SK-N-SH (cell line): ENCODE measurements around the gene SARDH. TPM values are rescaled to one million over a fixed set of nuclear protein-coding genes. Genes with fewer than 3 reads are reported as not detected.

Source experiments
- CTCF ChIA-PET: fragments of 300-600, 350-600 bp; formaldehyde crosslinking; extraction: SDS; loops from one replicate; lab custom pipeline; 2021; lab: Yijun Ruan, JAX
- POLR2A ChIA-PET: fragments of 350-600 bp; sonication (Branson Sonifier 250); formaldehyde crosslinking; extraction: SDS; loops from one replicate; lab custom pipeline; 2020; ENCODE audit warnings: antibody characterized with exemption, inconsistent platforms; lab: Yijun Ruan, JAX
- DNase-seq: peaks from one replicate; pipeline ENCODE4 v3.0.0; 2012
- H2AFZ ChIP-seq: fragments of 200-600 bp; sonication (generic); 2 replicates; pipeline ENCODE4 v1.8.1; 2016; ENCODE audit warnings: antibody characterized with exemption, mild to moderate bottlenecking, low read depth
- H3F3A ChIP-seq: fragments of 200-600 bp; sonication (generic); replicated peaks from 2 replicates; pipeline ENCODE3; 2016; ENCODE audit warnings: antibody characterized with exemption, mild to moderate bottlenecking; ENCODE audit not compliant: insufficient read depth
- H3K27ac ChIP-seq, 2 experiments: fragments of 200-500 bp in 1 of 2; fragments of 200-600 bp in 1 of 2; sonication (Bioruptor generic) in 1 of 2; sonication (generic), shearing (Covaris generic) in 1 of 2; 2 replicates each; pipeline versions ENCODE4 v1.5.1 to v1.6.1; 2014 to 2016; ENCODE audit warnings: low read depth in 2 of 2, inconsistent platforms in 1 of 2, low read length in 1 of 2, mild to moderate bottlenecking in 1 of 2, mixed read lengths in 1 of 2
- H3K27me3 ChIP-seq: fragments of 200-600 bp; sonication (generic), shearing (Covaris generic); 2 replicates; pipeline ENCODE4 v1.6.1; 2016; ENCODE audit warnings: mixed run types; ENCODE audit not compliant: insufficient read depth
- H3K36me3 ChIP-seq, 2 experiments: fragments of 200-500 bp in 1 of 2; fragments of 200-600 bp in 1 of 2; sonication (Bioruptor generic) in 1 of 2; sonication (generic) in 1 of 2; replicated peaks in 1 of 2; 2 replicates each; pipeline versions ENCODE3 to v1.5.1; 2014 to 2016; ENCODE audit warnings: low read length in 1 of 2, mild to moderate bottlenecking in 1 of 2; ENCODE audit not compliant: insufficient read depth in 2 of 2, control insufficient read depth in 1 of 2
- H3K4me1 ChIP-seq, 2 experiments: fragments of 200-500 bp in 1 of 2; fragments of 200-600 bp in 1 of 2; sonication (Bioruptor generic) in 1 of 2; sonication (generic), shearing (Covaris generic) in 1 of 2; 2 replicates each; pipeline versions ENCODE4 v1.5.1 to v1.6.1; 2014 to 2016; ENCODE audit warnings: low read depth in 1 of 2, low read length in 1 of 2, mixed run types in 1 of 2; ENCODE audit not compliant: insufficient read depth in 2 of 2, control insufficient read depth in 1 of 2
- H3K4me2 ChIP-seq: fragments of 200-600 bp; sonication (generic), shearing (Covaris generic); 2 replicates; pipeline ENCODE4 v1.6.1; 2017; ENCODE audit warnings: mixed run types
- H3K4me3 ChIP-seq, 2 experiments: fragments of 200-500 bp in 1 of 2; fragments of 200-600 bp in 1 of 2; sonication (Bioruptor generic) in 1 of 2; sonication (generic), shearing (Covaris generic) in 1 of 2; 2 replicates each; pipeline versions ENCODE4 v1.5.1 to v1.8.1; 2014 to 2016; ENCODE audit warnings: low read depth in 2 of 2, inconsistent platforms in 1 of 2, low read length in 1 of 2, mild to moderate bottlenecking in 1 of 2, mixed read lengths in 1 of 2, moderate library complexity in 1 of 2
- H3K79me2 ChIP-seq: fragments of 200-600 bp; sonication (generic); 2 replicates; pipeline ENCODE4 v1.8.1; 2017; ENCODE audit warnings: mild to moderate bottlenecking; ENCODE audit not compliant: insufficient read depth
- H3K9ac ChIP-seq: fragments of 200-600 bp; sonication (generic); 2 replicates; pipeline ENCODE4 v1.6.1; 2017; ENCODE audit warnings: mixed run types
- H3K9me2 ChIP-seq: fragments of 200-600 bp; sonication (generic); 2 replicates; pipeline ENCODE4 v1.6.1; 2017; ENCODE audit warnings: mixed run types
- H3K9me3 ChIP-seq: fragments of 200-600 bp; sonication (generic); 2 replicates; pipeline ENCODE4 v1.6.1; 2017; ENCODE audit warnings: mixed run types, mild to moderate bottlenecking, moderate library complexity
- H4K20me1 ChIP-seq: fragments of 200-600 bp; sonication (generic); 2 replicates; pipeline ENCODE4 v1.6.1; 2017; ENCODE audit warnings: mild to moderate bottlenecking, mixed run types; ENCODE audit not compliant: insufficient read depth
- FOXJ3 ChIP-seq: sonication (generic); formaldehyde crosslinking; IDR thresholded peaks from 2 replicates; pipeline ENCODE4 v1.5.1; 2020; ENCODE audit warnings: mild to moderate bottlenecking, missing genetic modification reagents
- GATA2 ChIP-seq: sonication (generic); formaldehyde crosslinking; IDR thresholded peaks from 2 replicates; pipeline ENCODE4 v1.5.0; 2020; ENCODE audit warnings: mild to moderate bottlenecking, missing genetic modification reagents
- IRF3 ChIP-seq: fragments of 150-350 bp; IDR thresholded peaks from 2 replicates; pipeline ENCODE4 v1.6.1; 2016; ENCODE audit warnings: mild to moderate bottlenecking, low read depth, low read length
- MEF2A ChIP-seq: IDR thresholded peaks from 2 replicates; pipeline ENCODE4 v1.4.0; 2012; ENCODE audit warnings: low read depth, borderline replicate concordance
- MXI1 ChIP-seq: IDR thresholded peaks from 2 replicates; pipeline ENCODE4 v1.6.1; 2012; ENCODE audit warnings: mild to moderate bottlenecking, low read depth, low read length, improper control_type of control experiment
- NRF1 ChIP-seq: IDR thresholded peaks from 2 replicates; pipeline ENCODE4 v1.6.1; 2012; ENCODE audit warnings: low read depth, mild to moderate bottlenecking, low read length
- POLR2AphosphoS5 ChIP-seq: IDR thresholded peaks from 2 replicates; pipeline ENCODE4 v1.6.1; 2012; ENCODE audit warnings: low read depth, low read length
- SIN3A ChIP-seq: IDR thresholded peaks from 2 replicates; pipeline ENCODE4 v1.6.1; 2012; ENCODE audit warnings: low read depth, mild to moderate bottlenecking, low read length, moderate library complexity, borderline replicate concordance
- TCF12 ChIP-seq: IDR thresholded peaks from 2 replicates; pipeline ENCODE4 v1.4.0; 2012
- USF1 ChIP-seq: IDR thresholded peaks from 2 replicates; pipeline ENCODE4 v1.4.0; 2012; ENCODE audit warnings: low read depth, borderline replicate concordance
- YY1 ChIP-seq: IDR thresholded peaks from 2 replicates; pipeline ENCODE4 v1.4.0; 2012; ENCODE audit warnings: low read depth, mild to moderate bottlenecking
- WGBS: methylation state at CpG from one replicate; pipeline ENCODE4 v1.1.6; 2017; ENCODE audit warnings: low lambda C conversion rate; 5-methylcytosine and 5-hydroxymethylcytosine counted together
- polyA plus RNA-seq, 3 experiments: library from polyadenylated mRNA; depleted of rRNA; stranded (reverse); fragments of >200 nt; gene quantifications; 2 replicates each; pipeline ENCODE4 v1.2.3, GENCODE V29; 2012
- TF ChIP-seq, protein P1 (sequence below): IDR thresholded peaks from 2 replicates; pipeline ENCODE4 v1.6.1; 2012; ENCODE audit warnings: mild to moderate bottlenecking, low read depth, low read length, moderate library complexity
- TF ChIP-seq, protein P2 (sequence below): IDR thresholded peaks from 2 replicates; pipeline ENCODE4 v1.4.0; 2012; ENCODE audit warnings: low read depth

SARDH gene
- polyA plus RNA-seq, 1 of the 3 experiments (the other 2 are of a cell fraction): 5.9 TPM

- no peaks in the 10 kb centered on the region for H3K9me3 ChIP-seq
- no peak for TF ChIP-seq YY1
- TF ChIP-seq GATA2 (CRISPR knock-in tag): no peak
- no peak for TF ChIP-seq MEF2A
- H3F3A ChIP-seq: no peaks in the 10 kb centered on the region
- WGBS: 85% methylated on average over 13 of the region's 13 CpGs
- H3K9me2 ChIP-seq: no peaks in the 10 kb centered on the region
- CTCF ChIA-PET: interaction anchor here (0.5 to 2.0 kb wide), 4 partner anchors 10 to 78 kb away, joined by 3 to 4 read pairs (median 3); no protein-coding TSS in a partner anchor
- H2AFZ ChIP-seq: no peak overlapping the region
- no peak overlapping the region for H3K9ac ChIP-seq
- H3K4me1 ChIP-seq: peaks cover 0 to 48% of the 10 kb centered on the region in 2 experiments; a peak in 1 of 4 replicates
- no peaks in the 10 kb centered on the region for H3K27me3 ChIP-seq
- H3K79me2 ChIP-seq: no peaks in the 10 kb centered on the region
- POLR2A ChIA-PET: no interaction called here
- H3K27ac ChIP-seq: peak overlapping the region in 1 of 2 experiments; percentile 75; a peak in 1 of 4 replicates
- no peaks in the 10 kb centered on the region for H3K36me3 ChIP-seq
- no peak for DNase-seq
- no peak overlapping the region for H3K4me2 ChIP-seq
- H3K4me3 ChIP-seq: no peak overlapping the region
- no peaks in the 10 kb centered on the region for H4K20me1 ChIP-seq
Observed at GRCh38 chr9:133657120-133657661, 81.0 kb downstream of the SARDH start.

- 69% methylated on average over 21 of the region's 36 CpGs for WGBS
- H3F3A ChIP-seq: no peaks in the 10 kb centered on the region
- CTCF ChIA-PET: interaction anchor here (1.1 to 2.0 kb wide), 2 partner anchors 11 to 71 kb away, joined by 3 to 4 read pairs; no protein-coding TSS in a partner anchor
Observed at GRCh38 chr9:133656211-133657119, 81.7 kb downstream of the SARDH start.

More at GRCh38 chr9:133656211-133657119, 81.7 kb downstream of the SARDH start:
- DNase-seq: no peak
- Histone ChIP-seq H3K9me3 (no peaks in the 10 kb centered on the region), H3K27me3 (no peaks in the 10 kb centered on the region), H3K27ac (peak overlapping the region in 1 of 2 experiments; percentile 75; a peak in 2 of 4 replicates), H4K20me1 (no peaks in the 10 kb centered on the region), H2AFZ (no peak overlapping the region), H3K4me2 (no peak overlapping the region), H3K9ac (no peak overlapping the region), H3K4me3 (no peak overlapping the region), H3K4me1 (peaks cover 0 to 50% of the 10 kb centered on the region in 2 experiments; a peak in 1 of 4 replicates), H3K9me2 (no peaks in the 10 kb centered on the region), H3K36me3 (no peaks in the 10 kb centered on the region), H3K79me2 (no peaks in the 10 kb centered on the region)
- TF ChIP-seq MXI1 (no peak), TCF12 (no peak), GATA2 (CRISPR knock-in tag) (no peak), IRF3 (no peak), USF1 (no peak), SIN3A (no peak), FOXJ3 (CRISPR knock-in tag) (no peak), POLR2AphosphoS5 (no peak), NRF1 (no peak)
- TF ChIP-seq, protein P1, sequence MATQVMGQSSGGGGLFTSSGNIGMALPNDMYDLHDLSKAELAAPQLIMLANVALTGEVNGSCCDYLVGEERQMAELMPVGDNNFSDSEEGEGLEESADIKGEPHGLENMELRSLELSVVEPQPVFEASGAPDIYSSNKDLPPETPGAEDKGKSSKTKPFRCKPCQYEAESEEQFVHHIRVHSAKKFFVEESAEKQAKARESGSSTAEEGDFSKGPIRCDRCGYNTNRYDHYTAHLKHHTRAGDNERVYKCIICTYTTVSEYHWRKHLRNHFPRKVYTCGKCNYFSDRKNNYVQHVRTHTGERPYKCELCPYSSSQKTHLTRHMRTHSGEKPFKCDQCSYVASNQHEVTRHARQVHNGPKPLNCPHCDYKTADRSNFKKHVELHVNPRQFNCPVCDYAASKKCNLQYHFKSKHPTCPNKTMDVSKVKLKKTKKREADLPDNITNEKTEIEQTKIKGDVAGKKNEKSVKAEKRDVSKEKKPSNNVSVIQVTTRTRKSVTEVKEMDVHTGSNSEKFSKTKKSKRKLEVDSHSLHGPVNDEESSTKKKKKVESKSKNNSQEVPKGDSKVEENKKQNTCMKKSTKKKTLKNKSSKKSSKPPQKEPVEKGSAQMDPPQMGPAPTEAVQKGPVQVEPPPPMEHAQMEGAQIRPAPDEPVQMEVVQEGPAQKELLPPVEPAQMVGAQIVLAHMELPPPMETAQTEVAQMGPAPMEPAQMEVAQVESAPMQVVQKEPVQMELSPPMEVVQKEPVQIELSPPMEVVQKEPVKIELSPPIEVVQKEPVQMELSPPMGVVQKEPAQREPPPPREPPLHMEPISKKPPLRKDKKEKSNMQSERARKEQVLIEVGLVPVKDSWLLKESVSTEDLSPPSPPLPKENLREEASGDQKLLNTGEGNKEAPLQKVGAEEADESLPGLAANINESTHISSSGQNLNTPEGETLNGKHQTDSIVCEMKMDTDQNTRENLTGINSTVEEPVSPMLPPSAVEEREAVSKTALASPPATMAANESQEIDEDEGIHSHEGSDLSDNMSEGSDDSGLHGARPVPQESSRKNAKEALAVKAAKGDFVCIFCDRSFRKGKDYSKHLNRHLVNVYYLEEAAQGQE: no peak
- TF ChIP-seq, protein P2, sequence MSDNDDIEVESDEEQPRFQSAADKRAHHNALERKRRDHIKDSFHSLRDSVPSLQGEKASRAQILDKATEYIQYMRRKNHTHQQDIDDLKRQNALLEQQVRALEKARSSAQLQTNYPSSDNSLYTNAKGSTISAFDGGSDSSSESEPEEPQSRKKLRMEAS: no peak
- POLR2A ChIA-PET: interaction anchor here (0.6 to 1.5 kb wide), 3 partner anchors 10 to 75 kb away, joined by 3 to 4 read pairs (median 3); no protein-coding TSS in a partner anchor
